ENCODE results near the gene ADGRA3.

The ADGRA3 gene

GRCh38 chr4:22356987-22357596, 158.8 kb downstream of the ADGRA3 start:
- peak; percentile 20 for DNase-seq (ENCODE audit: low spot score)

DNA sequence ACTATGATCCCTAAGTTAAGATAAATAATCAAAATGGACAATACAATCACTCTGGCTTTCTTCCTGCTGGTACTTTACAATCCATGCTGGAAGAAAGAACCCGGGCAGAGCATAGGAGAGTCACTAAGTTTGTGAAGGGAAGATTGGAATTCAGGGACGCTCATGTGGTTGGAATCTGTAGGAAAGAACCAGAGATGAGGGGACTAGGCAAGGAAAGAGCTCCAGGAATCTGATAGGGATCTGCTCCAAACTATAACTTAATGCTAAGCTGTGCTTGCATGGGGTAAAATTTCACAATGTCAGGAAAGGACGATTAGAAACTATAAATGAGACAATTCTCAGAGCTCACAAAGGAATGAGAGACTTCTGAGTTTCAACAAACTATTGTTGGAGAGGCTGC, 167.5 kb downstream of the ADGRA3 start:
- DNase-seq (ENCODE audit: low spot score): no peak

- peak; percentile 72 for DNase-seq (ENCODE audit: low spot score)
Observed at GRCh38 chr4:22345678-22346077, 170.2 kb downstream of the ADGRA3 start.

GRCh38 chr4:22345055-22345454, 170.8 kb downstream of the ADGRA3 start:
- DNase-seq (ENCODE audit: low spot score): no peak

DNA sequence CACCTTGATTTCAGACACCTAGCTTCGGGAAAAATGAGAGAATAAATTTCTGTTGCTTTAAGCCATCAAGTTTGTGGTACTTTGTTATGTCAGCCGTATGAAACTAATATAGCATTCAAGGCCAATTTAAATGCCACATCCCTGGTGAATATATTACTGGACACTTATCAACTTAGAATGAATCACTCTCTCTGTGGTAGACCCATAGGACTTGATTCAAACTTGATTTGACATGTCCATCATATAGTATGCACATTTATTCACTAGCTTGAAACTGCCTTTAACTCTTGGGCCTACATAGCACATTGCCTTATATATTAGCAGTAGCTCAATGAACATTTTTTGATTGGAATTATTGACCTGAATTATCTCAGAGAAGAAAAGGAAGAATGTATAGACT, 172.3 kb downstream of the ADGRA3 start:
- DNase-seq (ENCODE audit: low spot score): no peak

DNA sequence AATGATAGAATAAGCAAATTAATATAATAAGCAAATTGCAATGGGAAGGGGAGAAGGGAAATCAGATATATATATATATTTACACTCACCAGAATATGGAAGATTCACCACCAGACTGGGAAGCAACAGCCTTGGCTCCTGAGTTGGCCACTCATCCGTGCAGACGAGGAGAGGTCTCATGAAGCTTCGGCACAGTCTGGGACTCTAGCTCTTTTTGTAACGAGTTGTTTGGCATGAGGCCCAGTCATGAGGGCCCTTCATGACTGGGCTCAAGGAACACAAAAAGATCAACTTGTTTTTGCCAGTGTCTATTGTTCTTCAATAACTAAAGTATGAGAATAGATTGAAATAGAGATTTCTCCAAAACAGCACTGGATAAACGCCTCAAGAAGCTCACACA, 176.4 kb downstream of the ADGRA3 start:
- peak; percentile 31 for DNase-seq (ENCODE audit: low spot score)

- DNase-seq (ENCODE audit: low spot score): no peak
Observed at GRCh38 chr4:22338796-22339195, 177.1 kb downstream of the ADGRA3 start.

Measured in putamen (tissue), 1 donor.